ENCODE results near the gene PCK2. TPM values are rescaled to one million over a fixed set of nuclear protein-coding genes. Genes with fewer than 3 reads are reported as not detected.
A peak's percentile ranks its signal among the peaks of the same experiment; 100 is the strongest.

PCK2 gene
- total RNA-seq, 1 donor from 2014 or later, result 66.0 TPM

GRCh38 chr14:24092505-24093206 is 1.5 kb upstream of the PCK2 start:
- DNase-seq (ENCODE audit: extremely low spot score, unreplicated experiment), result no peak
- Mint-ChIP-seq H3K4me1 (ENCODE audit: unreplicated experiment) (peaks cover 26% of the 10 kb centered on the region), H3K4me3 (ENCODE audit: unreplicated experiment) (no peak overlapping the region), H3K9me3 (ENCODE audit: unreplicated experiment) (no peaks in the 10 kb centered on the region), H3K36me3 (ENCODE audit: unreplicated experiment) (peaks cover 4% of the 10 kb centered on the region), H3K27ac (ENCODE audit: unreplicated experiment) (peak overlapping the region; percentile 90), H3K27me3 (ENCODE audit: unreplicated experiment) (no peaks in the 10 kb centered on the region)
- TF ChIP-seq CTCF (IDR thresholded peaks at IDR 0.05), result no peak

GRCh38 chr14:24093207-24093900 is 757 bp upstream of the PCK2 start:
- DNase-seq (ENCODE audit: extremely low spot score, unreplicated experiment), result no peak

GRCh38 chr14:24094841-24095270 is 745 bp downstream of the PCK2 start:
- no peak for DNase-seq (ENCODE audit: extremely low spot score, unreplicated experiment)
- peak overlapping the region; percentile 99 for H3K4me3 Mint-ChIP-seq (ENCODE audit: unreplicated experiment)
- peak overlapping the region; percentile 97 for H3K27ac Mint-ChIP-seq (ENCODE audit: unreplicated experiment)
- H3K36me3 Mint-ChIP-seq (ENCODE audit: unreplicated experiment), result peaks cover 14% of the 10 kb centered on the region
- H3K9me3 Mint-ChIP-seq (ENCODE audit: unreplicated experiment), result no peaks in the 10 kb centered on the region
- no peak for TF ChIP-seq CTCF (IDR thresholded peaks at IDR 0.05)
- H3K27me3 Mint-ChIP-seq (ENCODE audit: unreplicated experiment), result no peaks in the 10 kb centered on the region
- H3K4me1 Mint-ChIP-seq (ENCODE audit: unreplicated experiment), result peaks cover 26% of the 10 kb centered on the region

More at GRCh38 chr14:24093207-24093900, 757 bp upstream of the PCK2 start:
- H3K9me3 Mint-ChIP-seq (ENCODE audit: unreplicated experiment), result no peaks in the 10 kb centered on the region
- peaks cover 26% of the 10 kb centered on the region for H3K4me1 Mint-ChIP-seq (ENCODE audit: unreplicated experiment)
- H3K36me3 Mint-ChIP-seq (ENCODE audit: unreplicated experiment), result peaks cover 8% of the 10 kb centered on the region
- H3K4me3 Mint-ChIP-seq (ENCODE audit: unreplicated experiment), result peak overlapping the region; percentile 29
- no peaks in the 10 kb centered on the region for H3K27me3 Mint-ChIP-seq (ENCODE audit: unreplicated experiment)
- TF ChIP-seq CTCF (IDR thresholded peaks at IDR 0.05), result no peak
- peak overlapping the region; percentile 90 for H3K27ac Mint-ChIP-seq (ENCODE audit: unreplicated experiment)

- Mint-ChIP-seq H3K4me1 (ENCODE audit: unreplicated experiment) (peaks cover 26% of the 10 kb centered on the region), H3K27ac (ENCODE audit: unreplicated experiment) (peak overlapping the region; percentile 97), H3K27me3 (ENCODE audit: unreplicated experiment) (no peaks in the 10 kb centered on the region), H3K36me3 (ENCODE audit: unreplicated experiment) (peaks cover 18% of the 10 kb centered on the region), H3K9me3 (ENCODE audit: unreplicated experiment) (no peaks in the 10 kb centered on the region), H3K4me3 (ENCODE audit: unreplicated experiment) (peak overlapping the region; percentile 99)
- no peak for DNase-seq (ENCODE audit: extremely low spot score, unreplicated experiment)
- no peak for TF ChIP-seq CTCF (IDR thresholded peaks at IDR 0.05)
Observed at GRCh38 chr14:24095271-24096068, 1.4 kb downstream of the PCK2 start.

Measured in osteocyte (in vitro differentiated cells).